Measurements from ENCODE around the gene DPPA2. TPM values are rescaled to one million over a fixed set of nuclear protein-coding genes. Genes with fewer than 3 reads are reported as not detected.

The DPPA2 gene
- total RNA-seq, 4 donors from 2014 or later, result not detected

GRCh38 chr3:109336291-109336861, 20.1 kb upstream of the DPPA2 start:
- Histone ChIP-seq H3K36me3 (no peaks in the 10 kb centered on the region), H3K27me3 (no peaks in the 10 kb centered on the region), H3K4me1 (no peaks in the 10 kb centered on the region), H3K9me3 (no peaks in the 10 kb centered on the region), H3K4me3 (no peak overlapping the region), H3K27ac (no peak overlapping the region)
- DNase-seq, result no peak
- intact Hi-C loops (cut with DNase I; ENCODE audit: low total_unique reads), result no loop called here
- TF ChIP-seq CTCF (IDR thresholded peaks at IDR 0.05), result no peak
- no peak for TF ChIP-seq POLR2A (IDR thresholded peaks at IDR 0.05)

- Histone ChIP-seq H3K4me3 (no peak overlapping the region), H3K27ac (no peak overlapping the region), H3K4me1 (no peaks in the 10 kb centered on the region), H3K36me3 (no peaks in the 10 kb centered on the region), H3K27me3 (no peaks in the 10 kb centered on the region), H3K9me3 (no peaks in the 10 kb centered on the region)
- DNase-seq, result no peak
- intact Hi-C loops (cut with DNase I; ENCODE audit: low total_unique reads), result no loop called here
- TF ChIP-seq POLR2A (IDR thresholded peaks at IDR 0.05), result no peak
- no peak for TF ChIP-seq CTCF (IDR thresholded peaks at IDR 0.05)
Observed at GRCh38 chr3:109334572-109334971, 18.3 kb upstream of the DPPA2 start.

- no peaks in the 10 kb centered on the region for H3K9me3 ChIP-seq
- H3K36me3 ChIP-seq, result no peaks in the 10 kb centered on the region
- H3K4me3 ChIP-seq, result no peak overlapping the region
- DNase-seq, result no peak
- intact Hi-C loops (cut with DNase I; ENCODE audit: low total_unique reads), result no loop called here
- no peak overlapping the region for H3K27ac ChIP-seq
- no peaks in the 10 kb centered on the region for H3K4me1 ChIP-seq
- no peaks in the 10 kb centered on the region for H3K27me3 ChIP-seq
- no peak for TF ChIP-seq POLR2A (IDR thresholded peaks at IDR 0.05)
- TF ChIP-seq CTCF (IDR thresholded peaks at IDR 0.05), result no peak
Observed at GRCh38 chr3:109331692-109332091, 15.4 kb upstream of the DPPA2 start.

GRCh38 chr3:109330405-109330804, 14.1 kb upstream of the DPPA2 start:
- H3K9me3 ChIP-seq, result no peaks in the 10 kb centered on the region
- no peaks in the 10 kb centered on the region for H3K36me3 ChIP-seq
- H3K27me3 ChIP-seq, result no peaks in the 10 kb centered on the region
- intact Hi-C loops (cut with DNase I; ENCODE audit: low total_unique reads), result no loop called here
- H3K4me3 ChIP-seq, result no peak overlapping the region
- no peak overlapping the region for H3K27ac ChIP-seq
- no peak for DNase-seq
- H3K4me1 ChIP-seq, result no peaks in the 10 kb centered on the region
- no peak for TF ChIP-seq CTCF (IDR thresholded peaks at IDR 0.05)
- TF ChIP-seq POLR2A (IDR thresholded peaks at IDR 0.05), result no peak

- no peak for TF ChIP-seq POLR2A (IDR thresholded peaks at IDR 0.05)
- no peak for TF ChIP-seq CTCF (IDR thresholded peaks at IDR 0.05)
- intact Hi-C loops (cut with DNase I; ENCODE audit: low total_unique reads), result no loop called here
- no peaks in the 10 kb centered on the region for H3K27me3 ChIP-seq
- DNase-seq, result no peak
- H3K27ac ChIP-seq, result no peak overlapping the region
- H3K9me3 ChIP-seq, result no peaks in the 10 kb centered on the region
- H3K4me1 ChIP-seq, result no peaks in the 10 kb centered on the region
- no peak overlapping the region for H3K4me3 ChIP-seq
- no peaks in the 10 kb centered on the region for H3K36me3 ChIP-seq
Observed at GRCh38 chr3:109328202-109328601, 11.9 kb upstream of the DPPA2 start.
